NT2/D1 (cell line): ENCODE measurements around the gene DNAJB7.

ENCODE experiments used
- SUZ12 ChIP-seq: IDR thresholded peaks from 2 replicates; pipeline ENCODE4 v1.6.1; 2011; ENCODE audit not compliant: insufficient read length, insufficient read depth; ENCODE audit errors: extremely low read depth
- YY1 ChIP-seq: IDR thresholded peaks from 2 replicates; pipeline ENCODE4 v1.6.1; 2011; ENCODE audit not compliant: insufficient read length, insufficient read depth

- TF ChIP-seq YY1 (no peak), SUZ12 (no peak)
Measured at GRCh38 chr22:40877488-40877887, 15.6 kb upstream of the DNAJB7 start.
